ENCODE data around the gene ZNF426. TPM values are rescaled to one million over a fixed set of nuclear protein-coding genes. Genes with fewer than 3 reads are reported as not detected.

ZNF426 gene
- total RNA-seq, 6 experiments from 2014 or later, result 2.3 to 4.4 (median 2.5) TPM

DNA sequence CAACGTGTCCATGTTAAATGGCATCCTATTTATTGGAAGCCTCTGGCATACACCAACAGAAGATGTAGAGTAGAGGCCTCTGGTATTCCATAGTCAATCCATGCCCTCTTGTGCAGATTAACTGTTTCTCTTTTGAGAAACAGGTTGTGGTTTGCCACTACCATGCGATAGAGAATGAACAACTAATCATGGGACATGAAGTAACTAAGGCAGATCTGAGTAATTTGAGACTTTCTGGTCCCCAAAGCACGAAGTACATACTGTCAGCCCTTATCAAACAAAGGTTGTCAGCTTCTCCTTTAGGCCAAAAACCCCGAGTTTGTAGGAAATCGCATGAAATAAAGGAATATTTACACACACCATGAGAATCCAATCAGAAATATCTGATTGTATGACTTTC is 42.3 kb upstream of the ZNF426 start:
- TF ChIP-seq, protein P1, sequence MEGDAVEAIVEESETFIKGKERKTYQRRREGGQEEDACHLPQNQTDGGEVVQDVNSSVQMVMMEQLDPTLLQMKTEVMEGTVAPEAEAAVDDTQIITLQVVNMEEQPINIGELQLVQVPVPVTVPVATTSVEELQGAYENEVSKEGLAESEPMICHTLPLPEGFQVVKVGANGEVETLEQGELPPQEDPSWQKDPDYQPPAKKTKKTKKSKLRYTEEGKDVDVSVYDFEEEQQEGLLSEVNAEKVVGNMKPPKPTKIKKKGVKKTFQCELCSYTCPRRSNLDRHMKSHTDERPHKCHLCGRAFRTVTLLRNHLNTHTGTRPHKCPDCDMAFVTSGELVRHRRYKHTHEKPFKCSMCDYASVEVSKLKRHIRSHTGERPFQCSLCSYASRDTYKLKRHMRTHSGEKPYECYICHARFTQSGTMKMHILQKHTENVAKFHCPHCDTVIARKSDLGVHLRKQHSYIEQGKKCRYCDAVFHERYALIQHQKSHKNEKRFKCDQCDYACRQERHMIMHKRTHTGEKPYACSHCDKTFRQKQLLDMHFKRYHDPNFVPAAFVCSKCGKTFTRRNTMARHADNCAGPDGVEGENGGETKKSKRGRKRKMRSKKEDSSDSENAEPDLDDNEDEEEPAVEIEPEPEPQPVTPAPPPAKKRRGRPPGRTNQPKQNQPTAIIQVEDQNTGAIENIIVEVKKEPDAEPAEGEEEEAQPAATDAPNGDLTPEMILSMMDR (IDR thresholded peaks at IDR 0.05), result no peak
- TF ChIP-seq POLR2A (IDR thresholded peaks at IDR 0.05), result no peak
- H3K27me3 ChIP-seq, result no peaks in the 10 kb centered on the region
- no peaks in the 10 kb centered on the region for H3K4me1 ChIP-seq
- peaks cover 0 to 9% (median 4%) of the 10 kb centered on the region in 4 donors for H3K9me3 ChIP-seq
- H3K4me3 ChIP-seq, result no peak overlapping the region
- intact Hi-C loops (cut with DNase I), result no loop called here
- WGBS (ENCODE audit: insufficient coverage, low coverage, low lambda C conversion rate, missing lambda C conversion rate), result 87% methylated on average over 5 of the region's 5 CpGs
- ATAC-seq, result no peak
- no peak for DNase-seq
- no peak overlapping the region for H3K27ac ChIP-seq
- H3K36me3 ChIP-seq, result peaks cover 0 to 4% (median 0%) of the 10 kb centered on the region in 4 donors

DNA sequence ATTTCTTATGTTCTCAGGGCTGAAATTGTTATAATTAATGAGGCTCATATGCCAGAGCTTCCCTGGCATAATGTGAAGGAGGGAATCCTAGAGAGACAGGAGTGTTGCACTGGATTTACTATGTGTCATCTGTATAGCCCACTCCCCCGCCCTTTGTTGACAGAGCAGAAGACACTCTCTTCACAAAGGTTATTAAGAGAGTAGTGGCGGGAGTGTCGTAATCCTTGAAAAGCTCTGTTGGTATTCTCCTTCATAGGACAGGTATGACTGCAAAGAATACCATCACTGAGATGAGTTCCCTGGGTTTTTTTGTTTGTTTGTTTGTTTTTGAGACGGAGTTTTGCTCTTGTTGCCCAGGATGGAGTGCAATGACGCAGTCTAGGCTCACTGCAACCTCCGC is 31.8 kb upstream of the ZNF426 start:
- ATAC-seq, result no peak
- peaks cover 0 to 43% (median 30%) of the 10 kb centered on the region in 4 donors for H3K36me3 ChIP-seq
- H3K9me3 ChIP-seq, result peaks cover 13 to 65% (median 43%) of the 10 kb centered on the region in 4 donors
- WGBS (ENCODE audit: insufficient coverage, low coverage, low lambda C conversion rate, missing lambda C conversion rate), result 100% methylated on average over 5 of the region's 6 CpGs
- intact Hi-C loops (cut with DNase I), result no loop called here
- H3K27ac ChIP-seq, result no peak overlapping the region
- no peaks in the 10 kb centered on the region for H3K4me1 ChIP-seq
- TF ChIP-seq POLR2A (IDR thresholded peaks at IDR 0.05), result no peak
- TF ChIP-seq, protein P1 (IDR thresholded peaks at IDR 0.05), result no peak
- no peak overlapping the region for H3K4me3 ChIP-seq
- DNase-seq, result no peak
- no peaks in the 10 kb centered on the region for H3K27me3 ChIP-seq

DNA sequence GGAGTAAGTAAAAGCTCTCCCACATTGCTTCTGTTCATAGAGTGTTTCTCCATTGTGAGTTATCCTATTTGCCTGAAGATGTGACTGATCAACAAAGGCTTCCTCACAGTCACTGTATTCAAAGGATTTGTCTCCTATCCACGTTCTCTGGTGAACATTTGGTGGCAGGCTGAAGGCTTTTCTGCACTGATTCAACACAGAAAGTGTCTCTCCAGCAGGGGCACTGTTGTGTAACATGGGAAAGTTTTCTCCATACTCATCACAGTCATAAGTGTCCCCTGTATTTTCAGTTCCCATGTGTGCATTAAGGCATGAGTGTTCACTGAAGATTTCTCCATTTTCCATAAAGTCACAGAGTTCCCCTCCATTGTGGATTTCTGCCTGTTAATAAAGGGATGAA is 28.3 kb upstream of the ZNF426 start:
- no peak overlapping the region for H3K4me3 ChIP-seq
- ATAC-seq, result no peak
- WGBS (ENCODE audit: insufficient coverage, low coverage, low lambda C conversion rate, missing lambda C conversion rate), result 100% methylated on average over 1 of the region's 1 CpG
- peaks cover 0 to 64% (median 30%) of the 10 kb centered on the region in 4 donors for H3K36me3 ChIP-seq
- no peaks in the 10 kb centered on the region for H3K27me3 ChIP-seq
- H3K4me1 ChIP-seq, result no peaks in the 10 kb centered on the region
- H3K27ac ChIP-seq, result no peak overlapping the region
- no peak for TF ChIP-seq POLR2A (IDR thresholded peaks at IDR 0.05)
- TF ChIP-seq, protein P1 (IDR thresholded peaks at IDR 0.05), result no peak
- peaks cover 13 to 71% (median 50%) of the 10 kb centered on the region in 4 donors for H3K9me3 ChIP-seq
- DNase-seq, result no peak
- intact Hi-C loops (cut with DNase I), result no loop called here

DNA sequence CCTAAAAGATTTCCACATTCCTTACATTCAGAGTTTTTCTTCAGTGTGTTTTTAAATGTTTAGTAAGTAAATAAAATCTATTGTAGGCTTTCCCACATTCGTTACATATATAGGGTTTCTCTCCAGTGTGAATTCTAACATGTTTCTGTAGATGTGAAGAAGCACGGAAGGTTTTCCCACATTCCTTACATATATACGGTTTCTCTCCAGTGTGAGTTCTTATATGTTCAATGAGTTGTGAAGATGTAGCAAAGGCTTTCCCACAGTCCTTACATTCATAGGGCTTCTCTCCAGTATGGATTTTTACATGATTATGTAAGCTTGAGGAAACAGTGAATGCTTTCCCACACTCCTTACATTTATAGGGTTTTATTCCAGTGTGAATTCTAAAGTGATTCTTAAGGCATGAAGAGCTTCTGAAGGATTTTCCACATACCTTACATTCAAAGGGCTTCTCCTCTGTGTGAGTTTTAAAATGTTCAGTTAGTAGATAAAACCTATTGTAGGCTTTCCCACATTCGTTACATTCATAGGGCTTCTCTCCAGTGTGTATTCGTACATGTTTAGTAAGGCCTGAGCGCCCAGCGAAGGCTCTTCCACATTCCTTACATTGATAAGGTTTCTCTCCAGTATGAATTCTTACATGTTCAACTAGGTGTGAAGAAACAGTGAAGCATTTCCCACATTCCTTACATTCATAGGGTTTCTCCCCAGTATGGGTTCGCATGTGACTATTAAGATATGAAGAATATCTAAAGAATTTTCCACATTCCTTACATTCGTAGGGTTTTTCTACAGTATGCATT is 27.7 kb upstream of the ZNF426 start:
- Histone ChIP-seq H3K36me3 (peaks cover 0 to 68% (median 30%) of the 10 kb centered on the region in 4 donors), H3K4me3 (no peak overlapping the region), H3K27me3 (no peaks in the 10 kb centered on the region), H3K4me1 (no peaks in the 10 kb centered on the region), H3K27ac (no peak overlapping the region), H3K9me3 (peaks cover 13 to 65% (median 49%) of the 10 kb centered on the region in 4 donors)
- no peak for DNase-seq
- TF ChIP-seq POLR2A (IDR thresholded peaks at IDR 0.05), result no peak
- TF ChIP-seq, protein P1 (IDR thresholded peaks at IDR 0.05), result no peak
- ATAC-seq, result no peak
- WGBS (ENCODE audit: insufficient coverage, low coverage, low lambda C conversion rate, missing lambda C conversion rate), result 93% methylated on average over 9 of the region's 9 CpGs
- intact Hi-C loops (cut with DNase I), result no loop called here

All from right lobe of liver (tissue), 6 donors.